ENCODE results near the gene UBTF. TPM values are rescaled to one million over a fixed set of nuclear protein-coding genes. Genes with fewer than 3 reads are reported as not detected.

UBTF gene
- total and polyA plus RNA-seq, 9 of the 15 experiments (the other 6 are each of a cell fraction or from before 2014, with no cell fraction given), result 1.2 to 113 (median 83.6) TPM

DNA sequence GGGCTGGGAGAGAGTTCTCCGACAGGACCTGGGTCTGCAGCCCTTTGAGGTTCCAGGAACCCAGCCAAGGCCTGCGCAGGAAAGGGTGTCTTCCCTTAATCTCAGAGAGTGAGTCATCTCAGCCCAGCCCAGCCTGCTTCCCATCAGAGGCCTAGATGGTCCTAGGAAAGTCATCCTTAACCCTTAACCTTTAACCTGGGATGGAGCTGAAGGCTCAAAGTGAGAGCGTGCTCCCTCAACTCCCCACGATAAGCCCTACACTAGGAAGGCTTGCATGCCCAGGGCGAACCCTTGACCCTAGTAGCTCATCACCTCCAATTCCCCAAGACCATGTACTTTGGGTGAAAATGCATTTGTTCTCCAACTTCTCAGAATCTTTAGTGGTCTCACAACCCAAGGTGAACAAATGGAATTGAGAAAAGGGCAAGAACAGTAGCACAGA lies 15.0 kb downstream of the UBTF start (continued):
- TF ChIP-seq, protein P1, sequence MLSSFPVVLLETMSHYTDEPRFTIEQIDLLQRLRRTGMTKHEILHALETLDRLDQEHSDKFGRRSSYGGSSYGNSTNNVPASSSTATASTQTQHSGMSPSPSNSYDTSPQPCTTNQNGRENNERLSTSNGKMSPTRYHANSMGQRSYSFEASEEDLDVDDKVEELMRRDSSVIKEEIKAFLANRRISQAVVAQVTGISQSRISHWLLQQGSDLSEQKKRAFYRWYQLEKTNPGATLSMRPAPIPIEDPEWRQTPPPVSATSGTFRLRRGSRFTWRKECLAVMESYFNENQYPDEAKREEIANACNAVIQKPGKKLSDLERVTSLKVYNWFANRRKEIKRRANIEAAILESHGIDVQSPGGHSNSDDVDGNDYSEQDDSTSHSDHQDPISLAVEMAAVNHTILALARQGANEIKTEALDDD (IDR thresholded peaks at IDR 0.05), result no peak
- no peak for TF ChIP-seq ZNF445 (CRISPR knock-in tag; IDR thresholded peaks at IDR 0.05; ENCODE audit: low read depth)
- peak; percentile 88 to 90 for TF ChIP-seq NRF1 (conservative IDR thresholded peaks at IDR 0.05 in 1 of 2, IDR thresholded peaks at IDR 0.05 in 1 of 2)
- no peak for TF ChIP-seq IRF2 (CRISPR knock-in tag; IDR thresholded peaks at IDR 0.05)
- TF ChIP-seq ZNF232 (CRISPR knock-in tag; IDR thresholded peaks at IDR 0.05), result no peak
- TF ChIP-seq ARHGAP35 (IDR thresholded peaks at IDR 0.05; ENCODE audit: partially characterized antibody), result no peak
- TF ChIP-seq, protein P2, sequence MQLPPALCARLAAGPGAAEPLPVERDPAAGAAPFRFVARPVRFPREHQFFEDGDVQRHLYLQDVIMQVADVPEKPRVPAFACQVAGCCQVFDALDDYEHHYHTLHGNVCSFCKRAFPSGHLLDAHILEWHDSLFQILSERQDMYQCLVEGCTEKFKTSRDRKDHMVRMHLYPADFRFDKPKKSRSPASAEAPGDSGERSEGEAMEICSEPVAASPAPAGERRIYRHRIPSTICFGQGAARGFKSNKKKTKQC (CRISPR knock-in tag; IDR thresholded peaks at IDR 0.05), result no peak
- no peak for TF ChIP-seq RBBP5 (IDR thresholded peaks at IDR 0.05; ENCODE audit: borderline replicate concordance, insufficient read depth, low read length, poor library complexity, severe bottlenecking)
- TF ChIP-seq SMAD2 (IDR thresholded peaks at IDR 0.05; ENCODE audit: low read depth, low read length), result no peak
- TF ChIP-seq, protein P3, sequence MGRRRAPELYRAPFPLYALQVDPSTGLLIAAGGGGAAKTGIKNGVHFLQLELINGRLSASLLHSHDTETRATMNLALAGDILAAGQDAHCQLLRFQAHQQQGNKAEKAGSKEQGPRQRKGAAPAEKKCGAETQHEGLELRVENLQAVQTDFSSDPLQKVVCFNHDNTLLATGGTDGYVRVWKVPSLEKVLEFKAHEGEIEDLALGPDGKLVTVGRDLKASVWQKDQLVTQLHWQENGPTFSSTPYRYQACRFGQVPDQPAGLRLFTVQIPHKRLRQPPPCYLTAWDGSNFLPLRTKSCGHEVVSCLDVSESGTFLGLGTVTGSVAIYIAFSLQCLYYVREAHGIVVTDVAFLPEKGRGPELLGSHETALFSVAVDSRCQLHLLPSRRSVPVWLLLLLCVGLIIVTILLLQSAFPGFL (CRISPR knock-in tag; IDR thresholded peaks at IDR 0.05), result no peak
- no peak for TF ChIP-seq LCOR (CRISPR knock-in tag; IDR thresholded peaks at IDR 0.05)
- no peak for TF ChIP-seq MED1 (CRISPR knock-in tag; IDR thresholded peaks at IDR 0.05; ENCODE audit: borderline replicate concordance)
- TF ChIP-seq ZNF668 (CRISPR knock-in tag; IDR thresholded peaks at IDR 0.05), result no peak
- TF ChIP-seq ZC3H8 (IDR thresholded peaks at IDR 0.05), result no peak
- no peak for TF ChIP-seq TRIM28 (IDR thresholded peaks at IDR 0.05)
- TF ChIP-seq GATA2 (CRISPR knock-in tag; IDR thresholded peaks at IDR 0.05), result no peak
- TF ChIP-seq SIX5 (IDR thresholded peaks at IDR 0.05; ENCODE audit: borderline replicate concordance in 1 of 2, insufficient read depth in 1 of 2, low read depth in 1 of 2, low read length in 2 of 2), result no peak
- peak; percentile 52 for TF ChIP-seq NFIC (IDR thresholded peaks at IDR 0.05)
- TF ChIP-seq TCF3 (CRISPR knock-in tag; IDR thresholded peaks at IDR 0.05), result peak; percentile 10; the same call in 1 of the 2 replicates
- TF ChIP-seq, protein P4, sequence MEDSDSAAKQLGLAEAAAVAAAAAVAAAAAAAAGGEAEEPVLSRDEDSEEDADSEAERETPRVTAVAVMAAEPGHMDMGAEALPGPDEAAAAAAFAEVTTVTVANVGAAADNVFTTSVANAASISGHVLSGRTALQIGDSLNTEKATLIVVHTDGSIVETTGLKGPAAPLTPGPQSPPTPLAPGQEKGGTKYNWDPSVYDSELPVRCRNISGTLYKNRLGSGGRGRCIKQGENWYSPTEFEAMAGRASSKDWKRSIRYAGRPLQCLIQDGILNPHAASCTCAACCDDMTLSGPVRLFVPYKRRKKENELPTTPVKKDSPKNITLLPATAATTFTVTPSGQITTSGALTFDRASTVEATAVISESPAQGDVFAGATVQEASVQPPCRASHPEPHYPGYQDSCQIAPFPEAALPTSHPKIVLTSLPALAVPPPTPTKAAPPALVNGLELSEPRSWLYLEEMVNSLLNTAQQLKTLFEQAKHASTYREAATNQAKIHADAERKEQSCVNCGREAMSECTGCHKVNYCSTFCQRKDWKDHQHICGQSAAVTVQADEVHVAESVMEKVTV (CRISPR knock-in tag; IDR thresholded peaks at IDR 0.05), result no peak
- no peak for TF ChIP-seq ZNF780A (CRISPR knock-in tag; IDR thresholded peaks at IDR 0.05)
- TF ChIP-seq IFI16 (CRISPR knock-in tag; IDR thresholded peaks at IDR 0.05), result no peak
- no peak for TF ChIP-seq RBM39 (optimal IDR thresholded peaks at IDR 0.05; ENCODE audit: low read depth, low read length)
- TF ChIP-seq SMAD4 (CRISPR knock-in tag; conservative IDR thresholded peaks at IDR 0.05), result no peak
- TF ChIP-seq, protein P5, sequence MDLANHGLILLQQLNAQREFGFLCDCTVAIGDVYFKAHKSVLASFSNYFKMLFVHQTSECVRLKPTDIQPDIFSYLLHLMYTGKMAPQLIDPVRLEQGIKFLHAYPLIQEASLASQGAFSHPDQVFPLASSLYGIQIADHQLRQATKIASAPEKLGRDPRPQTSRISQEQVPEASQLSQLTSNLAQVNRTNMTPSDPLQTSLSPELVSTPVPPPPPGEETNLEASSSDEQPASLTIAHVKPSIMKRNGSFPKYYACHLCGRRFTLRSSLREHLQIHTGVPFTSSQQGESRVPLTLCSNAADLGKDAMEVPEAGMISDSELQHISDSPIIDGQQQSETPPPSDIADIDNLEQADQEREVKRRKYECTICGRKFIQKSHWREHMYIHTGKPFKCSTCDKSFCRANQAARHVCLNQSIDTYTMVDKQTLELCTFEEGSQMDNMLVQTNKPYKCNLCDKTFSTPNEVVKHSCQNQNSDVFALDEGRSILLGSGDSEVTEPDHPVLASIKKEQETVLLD (IDR thresholded peaks at IDR 0.05), result no peak
- no peak for TF ChIP-seq CBX8 (IDR thresholded peaks at IDR 0.05; ENCODE audit: borderline replicate concordance, extremely low read depth, low read depth, low read length, poor library complexity, severe bottlenecking)

All from K562 (cell line).